Panc1 (cell line): ENCODE measurements around the gene VPS26A. TPM values are rescaled to one million over a fixed set of nuclear protein-coding genes. Genes with fewer than 3 reads are reported as not detected.
"Not testable (repeated sequence)": the region's sequence is repeated elsewhere in the genome, so short reads cannot be mapped to it uniquely, and the experiment has no call there.

Experiments
- ATAC-seq: fragments of 200-7000 bp; cut with Tn5 transposase; 2 replicates; pipeline ENCODE4 v1.9.1; 2020; ENCODE audit warnings: mild to moderate bottlenecking, moderate library complexity
- BruUV-seq: library from RNA; stranded (reverse); fragments of 400-500 nt; replicated peaks from 2 replicates; lab custom pipeline; 2021; lab: Mats Ljungman, UMichigan
- CTCF ChIA-PET: fragments of 300-600 bp; sonication (Branson Sonifier 250); formaldehyde crosslinking; loops from one replicate; lab custom pipeline; 2022; ENCODE audit warnings: antibody characterized with exemption; lab: Charles Lee
- POLR2A ChIA-PET: fragments of 300-600 bp; sonication (Branson Sonifier 250); formaldehyde crosslinking; loops from one replicate; lab custom pipeline; 2022; ENCODE audit warnings: antibody characterized with exemption; lab: Charles Lee
- DNase-seq: peaks from one replicate; pipeline ENCODE4 v3.0.0-alpha.2; 2010; ENCODE audit warnings: low read depth, low spot score
- H3K27ac ChIP-seq: 2 replicates; pipeline ENCODE4 v1.5.1; 2011; ENCODE audit warnings: mild to moderate bottlenecking, low read length, inconsistent platforms
- H3K27me3 ChIP-seq: fragments of 200-500 bp; sonication (Bioruptor generic); 2 replicates; pipeline ENCODE4 v1.6.0; 2014; ENCODE audit warnings: low read length, inconsistent platforms; ENCODE audit not compliant: control insufficient read depth, insufficient read depth
- H3K36me3 ChIP-seq: fragments of 200-500 bp; sonication (Bioruptor generic); 2 replicates; pipeline ENCODE4 v1.5.1; 2014; ENCODE audit warnings: inconsistent platforms, mild to moderate bottlenecking, low read length, moderate library complexity; ENCODE audit not compliant: control insufficient read depth, insufficient read depth
- H3K4me1 ChIP-seq: 2 replicates; pipeline ENCODE4 v1.5.1; 2011; ENCODE audit warnings: inconsistent platforms, mild to moderate bottlenecking, low read length, moderate library complexity; ENCODE audit not compliant: control insufficient read depth, insufficient read depth
- H3K4me3 ChIP-seq, 2 experiments: 2 replicates each; pipeline ENCODE4 v1.5.1; 2011 to 2012; ENCODE audit warnings: low read depth in 2 of 2, low read length in 2 of 2, mild to moderate bottlenecking in 2 of 2, inconsistent platforms in 1 of 2, moderate library complexity in 1 of 2
- H3K9me3 ChIP-seq: fragments of 200-500 bp; sonication (Bioruptor generic); 2 replicates; pipeline ENCODE4 v1.5.1; 2014; ENCODE audit warnings: low read depth, mild to moderate bottlenecking, inconsistent platforms, low read length, moderate library complexity; ENCODE audit not compliant: control insufficient read depth, insufficient read depth
- POLR2AphosphoS5 ChIP-seq: IDR thresholded peaks from 2 replicates; pipeline ENCODE4 v1.6.1; 2012; ENCODE audit warnings: mild to moderate bottlenecking, low read depth, low read length, moderate library complexity
- SIN3A ChIP-seq: IDR thresholded peaks from 2 replicates; pipeline ENCODE4 v1.6.1; 2012; ENCODE audit warnings: low read depth, mild to moderate bottlenecking, low read length, moderate library complexity, borderline replicate concordance; ENCODE audit not compliant: insufficient read depth
- TCF7L2 ChIP-seq: IDR thresholded peaks from 2 replicates; pipeline ENCODE4 v1.6.1; 2011; ENCODE audit warnings: mild to moderate bottlenecking, low read depth, low read length, inconsistent platforms
- in situ Hi-C: cut with HindIII; loops from 2 replicates; pipeline ENCODE4 v1.10.0; 2016; ENCODE audit warnings: low sequenced_read_pairs, low pct_unique_long_range_greater_than_20kb
- intact Hi-C: fragments of 100-400 bp; cut with micrococcal nuclease; formaldehyde crosslinking; loops from one replicate; pipeline ENCODE4 v1.10.0; 2022; ENCODE audit not compliant: unreplicated experiment
- total RNA-seq: library from RNA; stranded (reverse); gene quantifications from one replicate; pipeline ENCODE4 v1.2.1, GENCODE V29; 2021; ENCODE audit not compliant: unreplicated experiment
- TF ChIP-seq, protein P1 (sequence below), 2 experiments: IDR thresholded peaks; 2 replicates each; pipeline ENCODE4 v1.6.1; 2011 to 2012; ENCODE audit warnings: low read depth in 2 of 2, control low read depth in 1 of 2, low read length in 1 of 2, mild to moderate bottlenecking in 1 of 2, moderate library complexity in 1 of 2; ENCODE audit not compliant: insufficient read depth in 1 of 2
- TF ChIP-seq, protein P2 (sequence below): fragments of 450-650 bp; IDR thresholded peaks from 2 replicates; pipeline ENCODE4 v1.5.1; 2017; ENCODE audit warnings: mild to moderate bottlenecking

Gene VPS26A
- total RNA-seq, 1 experiment from 2014 or later, result 88.9 TPM

DNA sequence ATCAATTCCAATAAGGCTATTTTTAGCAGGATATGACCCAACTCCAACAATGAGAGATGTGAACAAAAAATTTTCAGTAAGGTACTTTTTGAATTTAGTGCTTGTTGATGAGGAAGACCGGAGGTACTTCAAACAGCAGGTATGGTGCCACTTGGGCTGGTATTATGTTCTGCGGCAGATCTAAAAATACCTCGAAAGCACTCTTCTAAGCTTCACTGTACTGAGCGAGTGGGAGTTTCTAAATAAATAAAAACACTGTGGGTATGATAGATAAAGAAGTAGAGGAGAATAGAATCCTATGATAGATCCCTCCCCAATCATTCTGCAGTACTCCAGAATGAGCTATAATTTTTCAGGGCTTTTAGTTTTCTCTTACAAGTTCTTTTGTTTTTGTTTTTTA, 44.5 kb downstream of the VPS26A start:
- TF ChIP-seq, protein P1, sequence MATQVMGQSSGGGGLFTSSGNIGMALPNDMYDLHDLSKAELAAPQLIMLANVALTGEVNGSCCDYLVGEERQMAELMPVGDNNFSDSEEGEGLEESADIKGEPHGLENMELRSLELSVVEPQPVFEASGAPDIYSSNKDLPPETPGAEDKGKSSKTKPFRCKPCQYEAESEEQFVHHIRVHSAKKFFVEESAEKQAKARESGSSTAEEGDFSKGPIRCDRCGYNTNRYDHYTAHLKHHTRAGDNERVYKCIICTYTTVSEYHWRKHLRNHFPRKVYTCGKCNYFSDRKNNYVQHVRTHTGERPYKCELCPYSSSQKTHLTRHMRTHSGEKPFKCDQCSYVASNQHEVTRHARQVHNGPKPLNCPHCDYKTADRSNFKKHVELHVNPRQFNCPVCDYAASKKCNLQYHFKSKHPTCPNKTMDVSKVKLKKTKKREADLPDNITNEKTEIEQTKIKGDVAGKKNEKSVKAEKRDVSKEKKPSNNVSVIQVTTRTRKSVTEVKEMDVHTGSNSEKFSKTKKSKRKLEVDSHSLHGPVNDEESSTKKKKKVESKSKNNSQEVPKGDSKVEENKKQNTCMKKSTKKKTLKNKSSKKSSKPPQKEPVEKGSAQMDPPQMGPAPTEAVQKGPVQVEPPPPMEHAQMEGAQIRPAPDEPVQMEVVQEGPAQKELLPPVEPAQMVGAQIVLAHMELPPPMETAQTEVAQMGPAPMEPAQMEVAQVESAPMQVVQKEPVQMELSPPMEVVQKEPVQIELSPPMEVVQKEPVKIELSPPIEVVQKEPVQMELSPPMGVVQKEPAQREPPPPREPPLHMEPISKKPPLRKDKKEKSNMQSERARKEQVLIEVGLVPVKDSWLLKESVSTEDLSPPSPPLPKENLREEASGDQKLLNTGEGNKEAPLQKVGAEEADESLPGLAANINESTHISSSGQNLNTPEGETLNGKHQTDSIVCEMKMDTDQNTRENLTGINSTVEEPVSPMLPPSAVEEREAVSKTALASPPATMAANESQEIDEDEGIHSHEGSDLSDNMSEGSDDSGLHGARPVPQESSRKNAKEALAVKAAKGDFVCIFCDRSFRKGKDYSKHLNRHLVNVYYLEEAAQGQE (IDR thresholded peaks at IDR 0.05; ENCODE audit: insufficient read depth in 1 of 2, low read depth in 2 of 2, low read length in 1 of 2), result no peak
- TF ChIP-seq SIN3A (no peak), POLR2AphosphoS5 (no peak), TCF7L2 (no peak)
- TF ChIP-seq, protein P2, sequence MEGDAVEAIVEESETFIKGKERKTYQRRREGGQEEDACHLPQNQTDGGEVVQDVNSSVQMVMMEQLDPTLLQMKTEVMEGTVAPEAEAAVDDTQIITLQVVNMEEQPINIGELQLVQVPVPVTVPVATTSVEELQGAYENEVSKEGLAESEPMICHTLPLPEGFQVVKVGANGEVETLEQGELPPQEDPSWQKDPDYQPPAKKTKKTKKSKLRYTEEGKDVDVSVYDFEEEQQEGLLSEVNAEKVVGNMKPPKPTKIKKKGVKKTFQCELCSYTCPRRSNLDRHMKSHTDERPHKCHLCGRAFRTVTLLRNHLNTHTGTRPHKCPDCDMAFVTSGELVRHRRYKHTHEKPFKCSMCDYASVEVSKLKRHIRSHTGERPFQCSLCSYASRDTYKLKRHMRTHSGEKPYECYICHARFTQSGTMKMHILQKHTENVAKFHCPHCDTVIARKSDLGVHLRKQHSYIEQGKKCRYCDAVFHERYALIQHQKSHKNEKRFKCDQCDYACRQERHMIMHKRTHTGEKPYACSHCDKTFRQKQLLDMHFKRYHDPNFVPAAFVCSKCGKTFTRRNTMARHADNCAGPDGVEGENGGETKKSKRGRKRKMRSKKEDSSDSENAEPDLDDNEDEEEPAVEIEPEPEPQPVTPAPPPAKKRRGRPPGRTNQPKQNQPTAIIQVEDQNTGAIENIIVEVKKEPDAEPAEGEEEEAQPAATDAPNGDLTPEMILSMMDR, result no peak
- intact Hi-C loops, result no loop called here
- Histone ChIP-seq H3K27ac (no peak overlapping the region), H3K4me1 (no peaks in the 10 kb centered on the region), H3K4me3 (no peak overlapping the region), H3K27me3 (no peaks in the 10 kb centered on the region), H3K36me3 (peaks cover 23% of the 10 kb centered on the region), H3K9me3 (no peaks in the 10 kb centered on the region)
- no TSS peak for BruUV-seq
- in situ Hi-C loops, result no loop called here
- ATAC-seq, result no peak
- ChIA-PET CTCF (no interaction called here), POLR2A (no interaction called here)
- no peak for DNase-seq

- peaks cover 16% of the 10 kb centered on the region for H3K36me3 ChIP-seq
- ATAC-seq (no peak), DNase-seq (no peak)
- H3K27me3 ChIP-seq, result no peaks in the 10 kb centered on the region
- ChIA-PET CTCF (no interaction called here), POLR2A (interaction anchor here (0.5 to 0.7 kb wide), 2 partner anchors 23 to 436 kb away, joined by 3 to 8 read pairs; no protein-coding TSS in a partner anchor)
- no peak for TF ChIP-seq TCF7L2
- TF ChIP-seq SIN3A, result no peak
- TF ChIP-seq, protein P2, result no peak
- TF ChIP-seq POLR2AphosphoS5, result no peak
- TF ChIP-seq, protein P1 (IDR thresholded peaks at IDR 0.05; ENCODE audit: insufficient read depth in 1 of 2, low read depth in 2 of 2, low read length in 1 of 2), result no peak
- no TSS peak for BruUV-seq
- H3K4me3 ChIP-seq, result no peak overlapping the region
- H3K27ac ChIP-seq, result no peak overlapping the region
- intact Hi-C loops (no loop called here), in situ Hi-C loops (no loop called here)
- no peaks in the 10 kb centered on the region for H3K4me1 ChIP-seq
- no peaks in the 10 kb centered on the region for H3K9me3 ChIP-seq
Measured at GRCh38 chr10:69172241-69172982, 48.4 kb downstream of the VPS26A start.

DNA sequence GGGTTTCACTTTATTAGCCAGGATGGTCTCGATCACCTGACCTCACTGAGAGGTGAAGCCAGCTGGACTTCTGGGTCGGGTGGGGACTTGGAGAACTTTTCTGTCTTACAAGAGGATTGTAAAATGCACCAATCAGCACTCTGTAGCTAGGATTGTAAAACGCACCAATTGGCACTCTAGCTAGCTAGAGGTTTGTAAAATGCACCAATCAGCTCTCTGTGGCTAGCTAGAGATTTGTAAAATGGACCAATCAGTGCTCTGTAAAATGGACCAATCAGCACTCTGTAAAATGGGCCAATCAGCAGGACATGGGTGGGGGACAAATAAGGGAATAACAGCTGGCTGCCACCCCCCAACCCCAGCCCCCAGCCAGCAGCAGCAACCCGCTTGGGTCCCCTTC, 51.3 kb downstream of the VPS26A start:
- BruUV-seq, H3K27me3 ChIP-seq, DNase-seq, H3K36me3 ChIP-seq, CTCF ChIA-PET, intact Hi-C loops, in situ Hi-C loops, H3K4me3 ChIP-seq, H3K27ac ChIP-seq, ATAC-seq, H3K4me1 ChIP-seq, H3K9me3 ChIP-seq: not testable (repeated sequence)
- POLR2A ChIA-PET, result interaction anchor here (0.5 kb wide), 1 partner anchor 43 kb away, joined by 9 read pairs; no protein-coding TSS in a partner anchor
